ENCODE results near the gene STK25. TPM values are rescaled to one million over a fixed set of nuclear protein-coding genes. Genes with fewer than 3 reads are reported as not detected.

STK25 gene
- polyA plus RNA-seq, 4 donors = 189 to 222 (median 210) TPM

Other genes with a start within 250 kb of the STK25 start
- 100 to 1,000 TPM; 338 to 397 (median 387) TPM for gene HDLBP, start 192.9 kb downstream of the STK25 start, polyA plus RNA-seq (ENCODE audit: insufficient read length in 4 of 4)
- 100 to 1,000 TPM; 538 to 630 (median 566) TPM for gene SEPTIN2, start 192.7 kb downstream of the STK25 start, polyA plus RNA-seq (ENCODE audit: insufficient read length in 4 of 4)
- 10 to 100 TPM; 44.4 to 65.8 (median 54.5) TPM for gene FARP2, start 152.3 kb downstream of the STK25 start, polyA plus RNA-seq (ENCODE audit: insufficient read length in 4 of 4)
- gene BOK, start 50.2 kb upstream of the STK25 start, polyA plus RNA-seq (ENCODE audit: insufficient read length in 4 of 4) = 10 to 100 TPM; 22.8 to 38.0 (median 25.3) TPM
- 10 to 100 TPM; 57.6 to 75.1 (median 69.1) TPM for gene THAP4, start 128.6 kb upstream of the STK25 start, polyA plus RNA-seq (ENCODE audit: insufficient read length in 4 of 4)
- gene ATG4B, start 129.1 kb upstream of the STK25 start, polyA plus RNA-seq (ENCODE audit: insufficient read length in 4 of 4) = 100 to 1,000 TPM in 2 of 4 donors, 10 to 100 TPM in 2; 58.9 to 113 (median 87.1) TPM
- gene DTYMK, start 178.2 kb upstream of the STK25 start, polyA plus RNA-seq (ENCODE audit: insufficient read length in 4 of 4) = 10 to 100 TPM; 32.1 to 52.6 (median 51.0) TPM
- gene ING5, start 193.5 kb upstream of the STK25 start, polyA plus RNA-seq (ENCODE audit: insufficient read length in 4 of 4) = 10 to 100 TPM; 37.2 to 55.8 (median 43.1) TPM
- gene D2HGDH, start 226.0 kb upstream of the STK25 start, polyA plus RNA-seq (ENCODE audit: insufficient read length in 4 of 4) = 10 to 100 TPM; 27.3 to 59.6 (median 41.1) TPM